GM18508 (cell line): ENCODE data around the gene IMP3.
"Not testable (repeated sequence)": the region's sequence is repeated elsewhere in the genome, so short reads cannot be mapped to it uniquely, and the experiment has no call there.

Experiments used
- ATAC-seq: cut with Tn5 transposase; IDR thresholded peaks from one replicate; pipeline ENCODE4 v1.9.1; 2021; ENCODE audit warnings: moderate number of reproducible peaks; ENCODE audit not compliant: insufficient read depth, unreplicated experiment

IMP3 gene, protein sequence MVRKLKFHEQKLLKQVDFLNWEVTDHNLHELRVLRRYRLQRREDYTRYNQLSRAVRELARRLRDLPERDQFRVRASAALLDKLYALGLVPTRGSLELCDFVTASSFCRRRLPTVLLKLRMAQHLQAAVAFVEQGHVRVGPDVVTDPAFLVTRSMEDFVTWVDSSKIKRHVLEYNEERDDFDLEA

GRCh38 chr15:75639709-75640482 is at the start of gene IMP3:
IMP3 (minus strand) TSS chr15:75640224; CDS start chr15:75640168, 56 bp downstream.
- ATAC-seq: peak; percentile 52

DNA sequence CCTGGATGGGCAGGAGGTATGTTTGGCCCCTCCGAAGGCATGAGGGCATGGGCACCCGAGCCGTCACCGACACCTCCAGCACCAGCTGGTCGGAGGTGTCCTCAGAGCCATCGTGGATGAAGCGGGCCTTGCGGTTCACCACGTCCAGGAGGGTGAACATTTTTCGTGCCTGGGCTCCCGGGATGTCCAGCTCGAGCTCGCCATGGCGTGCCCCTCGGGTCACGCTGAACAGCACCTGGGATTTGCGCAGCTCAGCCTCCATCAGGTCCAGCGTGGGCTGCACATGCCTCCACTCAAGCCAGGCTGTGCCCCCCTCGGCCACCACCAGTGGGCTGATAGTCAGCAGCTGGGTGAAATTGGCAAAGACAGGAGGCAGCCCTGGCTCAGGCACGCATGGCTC is 49.4 kb upstream of the IMP3 start:
- ATAC-seq: not testable (repeated sequence)

DNA sequence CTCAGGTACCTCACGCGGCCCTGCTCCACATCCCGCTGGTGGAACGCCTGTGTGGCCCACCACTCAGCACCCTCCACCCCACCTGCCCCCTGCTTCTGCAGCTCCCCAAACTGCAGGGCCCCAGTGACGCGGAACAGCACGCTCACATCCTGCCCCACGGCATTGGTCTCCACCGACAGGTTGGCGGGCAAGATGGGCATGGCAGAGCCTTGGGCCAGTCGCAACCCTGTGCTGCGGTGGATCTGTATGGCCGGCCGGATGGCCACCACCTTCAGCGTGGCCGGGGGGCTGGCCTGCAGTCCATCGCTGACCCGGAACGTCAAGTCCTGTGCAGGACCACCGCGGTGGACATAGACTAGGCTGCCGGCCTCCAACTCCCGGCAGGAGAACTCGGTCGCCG is 48.8 kb upstream of the IMP3 start:
- ATAC-seq: no peak

DNA sequence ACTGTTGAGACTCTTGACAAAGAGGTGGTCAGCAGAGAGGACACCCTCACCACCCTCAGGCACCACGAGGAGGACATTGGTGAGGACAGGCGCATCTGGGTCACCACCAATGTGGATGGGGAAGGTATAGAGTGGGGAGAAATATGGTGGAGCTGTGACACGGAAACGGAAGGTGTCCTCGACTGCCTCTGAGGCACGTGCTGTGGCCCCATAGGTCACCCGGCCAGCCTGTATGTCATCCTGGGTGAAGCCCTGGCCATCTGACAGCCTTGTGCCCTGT is 48.2 kb upstream of the IMP3 start:
- ATAC-seq: no peak

DNA sequence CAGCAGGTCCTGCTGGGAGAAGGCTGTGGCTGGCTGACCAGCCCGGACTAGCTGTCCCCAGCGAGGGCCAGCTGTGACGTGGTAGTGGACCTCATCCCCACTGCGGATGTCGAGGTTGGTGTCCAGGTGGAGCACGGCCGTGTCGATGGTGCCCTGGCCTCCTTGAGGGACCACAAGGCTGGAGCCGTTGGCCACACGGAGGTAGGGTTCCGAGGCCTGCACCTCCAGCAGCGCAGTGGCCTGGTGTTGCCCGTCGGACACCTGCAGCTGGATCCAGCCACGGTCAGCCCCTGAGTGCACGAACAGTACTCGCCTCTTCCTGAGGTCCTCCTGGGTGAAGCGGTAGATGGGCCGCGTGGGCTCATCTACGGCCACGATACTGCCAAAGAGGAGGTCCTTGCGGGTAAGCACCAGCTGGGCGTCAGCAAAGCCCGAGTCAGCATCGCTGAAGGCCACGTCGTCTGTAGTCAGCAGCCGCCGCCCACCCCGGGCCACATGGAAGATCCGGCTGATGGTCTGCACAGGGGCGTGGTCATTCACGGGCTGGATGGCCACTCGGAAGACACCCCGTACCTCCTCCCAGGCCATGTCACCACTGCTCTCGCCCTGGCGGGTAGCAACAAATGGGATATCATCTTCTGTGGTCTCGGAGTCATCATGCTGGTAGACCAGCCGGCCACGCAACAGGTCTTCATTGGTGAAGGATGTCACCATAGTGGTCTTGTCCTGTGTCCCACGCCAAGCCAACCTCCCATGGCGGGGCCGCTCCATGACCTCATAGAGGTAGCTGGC is 47.7 kb upstream of the IMP3 start:
- no peak for ATAC-seq

GRCh38 chr15:75686212-75686642 is 46.2 kb upstream of the IMP3 start:
- not testable (repeated sequence) for ATAC-seq

DNA sequence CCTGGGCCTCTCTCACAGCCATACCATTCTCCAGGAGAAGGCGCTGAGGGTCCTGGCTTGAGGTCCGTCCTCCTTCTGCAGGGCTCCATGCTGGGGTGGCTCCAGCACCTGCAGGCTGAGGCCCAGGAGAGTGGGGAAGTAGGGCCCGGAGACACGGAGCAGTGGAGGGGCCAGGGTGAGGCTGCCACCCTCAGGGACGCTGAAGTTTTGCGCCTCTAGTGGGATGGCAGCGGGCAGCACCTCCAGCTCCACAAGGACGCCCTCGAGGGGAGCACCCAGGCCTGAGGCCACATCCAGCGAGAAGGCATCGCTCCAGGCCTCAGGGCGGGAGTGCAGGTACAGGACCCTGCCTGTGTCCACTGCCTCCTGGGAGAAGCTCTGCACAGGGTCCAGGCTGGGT is 45.2 kb upstream of the IMP3 start:
- no peak for ATAC-seq

- no peak for ATAC-seq
These were observed 44.6 kb upstream of the IMP3 start for GRCh38 chr15:75684648-75685047.

- ATAC-seq: not testable (repeated sequence)
These were observed 43.8 kb upstream of the IMP3 start for GRCh38 chr15:75683646-75684312.

GRCh38 chr15:75682181-75683135 is 42.4 kb upstream of the IMP3 start:
- ATAC-seq: no peak

GRCh38 chr15:75680007-75680789 is 40.2 kb upstream of the IMP3 start:
- no peak for ATAC-seq

DNA sequence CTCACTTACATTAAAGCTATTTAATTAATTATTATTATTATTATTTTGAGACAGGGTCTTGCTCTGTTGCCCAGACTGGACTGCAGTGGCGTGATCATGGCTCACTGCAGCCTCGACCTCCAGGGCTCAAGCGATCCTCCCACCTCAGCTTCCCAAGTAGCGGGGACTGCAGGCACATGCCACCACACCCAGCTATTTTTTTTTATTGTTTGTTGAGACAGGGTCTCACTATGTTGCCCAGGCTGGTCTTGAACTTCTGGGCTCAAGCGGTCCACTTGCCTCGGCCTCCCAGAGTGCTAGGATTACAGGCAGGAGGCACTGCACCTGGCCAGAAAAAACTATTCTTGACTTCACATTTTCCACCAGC is 38.3 kb upstream of the IMP3 start:
- not testable (repeated sequence) for ATAC-seq

DNA sequence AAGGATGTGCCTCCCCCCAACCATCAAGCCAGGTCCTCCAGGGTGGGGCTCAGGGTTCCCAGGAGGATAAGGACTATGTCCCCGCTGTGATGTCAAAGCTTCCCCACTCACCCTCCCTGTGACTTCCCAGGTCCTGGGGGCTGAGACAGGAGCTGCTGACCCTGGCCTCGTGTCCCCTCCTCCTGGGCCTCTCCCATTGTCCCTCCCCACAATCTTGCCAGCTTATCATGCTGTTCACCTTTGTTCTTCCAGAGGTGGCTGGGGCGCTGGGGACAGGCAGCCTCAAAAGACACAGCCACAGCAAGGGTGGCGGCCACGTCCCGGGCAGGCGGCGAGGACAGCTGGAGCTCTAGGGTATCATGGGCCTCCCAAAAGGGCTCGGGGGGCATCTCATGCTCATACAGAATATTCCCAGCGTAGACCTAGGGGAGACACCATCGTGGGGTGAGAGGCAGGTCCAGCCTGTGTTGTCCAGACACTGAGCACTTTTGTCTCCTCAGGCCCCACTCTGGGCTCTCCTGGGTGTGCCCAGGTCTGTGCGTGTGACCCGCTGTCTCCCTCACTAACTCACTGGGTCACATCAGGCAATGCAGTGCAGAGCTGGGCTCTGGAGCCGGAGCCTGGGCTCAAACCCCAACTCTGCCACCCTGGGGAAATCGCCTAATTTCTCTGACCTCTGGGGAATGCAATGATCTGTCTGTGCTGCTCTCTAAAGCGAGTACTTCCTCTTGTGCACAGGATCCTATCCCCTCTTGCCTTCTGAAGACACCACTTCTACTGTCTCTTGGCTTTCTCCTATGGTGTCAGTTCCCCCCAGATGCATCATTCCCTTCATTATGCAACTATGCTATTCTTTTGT is 37.7 kb upstream of the IMP3 start:
- no peak for ATAC-seq

GRCh38 chr15:75676688-75677464 is 36.9 kb upstream of the IMP3 start:
- ATAC-seq: no peak

GRCh38 chr15:75675579-75676404 is 35.8 kb upstream of the IMP3 start:
- ATAC-seq: no peak

- no peak for ATAC-seq
These were observed 34.3 kb upstream of the IMP3 start for GRCh38 chr15:75674366-75674765.
